22Rv1 (cell line): Measurements from ENCODE around the gene PC.

ENCODE experiments used
- ZFX ChIP-seq: fragments of 450-650 bp; IDR thresholded peaks from 2 replicates; pipeline ENCODE4 v1.6.1; 2017; ENCODE audit warnings: antibody characterized with exemption, borderline replicate concordance
- TF ChIP-seq, protein P1 (sequence below): fragments of 450-650 bp; IDR thresholded peaks from 2 replicates; pipeline ENCODE4 v1.5.1; 2017; ENCODE audit warnings: mild to moderate bottlenecking

DNA sequence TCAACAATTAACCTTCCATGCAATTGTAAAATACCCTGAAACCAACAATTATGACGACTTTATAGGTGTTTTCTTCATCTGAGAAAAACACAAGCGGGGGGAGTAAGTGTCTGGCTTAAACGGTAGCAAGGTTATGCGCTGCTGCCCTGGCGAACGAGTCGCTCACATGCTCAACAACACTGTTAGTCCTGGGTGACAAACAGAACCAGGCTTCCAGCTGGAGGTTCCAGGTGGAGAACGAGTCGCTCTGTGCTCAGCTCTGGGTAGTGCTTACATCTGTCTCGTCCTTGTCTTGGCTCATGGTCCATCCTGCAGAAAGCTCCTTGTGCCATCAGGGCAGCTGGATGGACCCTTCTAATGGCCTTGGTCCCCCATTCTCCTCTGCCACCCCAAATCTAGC lies 48.2 kb downstream of the PC start:
- TF ChIP-seq, protein P1, sequence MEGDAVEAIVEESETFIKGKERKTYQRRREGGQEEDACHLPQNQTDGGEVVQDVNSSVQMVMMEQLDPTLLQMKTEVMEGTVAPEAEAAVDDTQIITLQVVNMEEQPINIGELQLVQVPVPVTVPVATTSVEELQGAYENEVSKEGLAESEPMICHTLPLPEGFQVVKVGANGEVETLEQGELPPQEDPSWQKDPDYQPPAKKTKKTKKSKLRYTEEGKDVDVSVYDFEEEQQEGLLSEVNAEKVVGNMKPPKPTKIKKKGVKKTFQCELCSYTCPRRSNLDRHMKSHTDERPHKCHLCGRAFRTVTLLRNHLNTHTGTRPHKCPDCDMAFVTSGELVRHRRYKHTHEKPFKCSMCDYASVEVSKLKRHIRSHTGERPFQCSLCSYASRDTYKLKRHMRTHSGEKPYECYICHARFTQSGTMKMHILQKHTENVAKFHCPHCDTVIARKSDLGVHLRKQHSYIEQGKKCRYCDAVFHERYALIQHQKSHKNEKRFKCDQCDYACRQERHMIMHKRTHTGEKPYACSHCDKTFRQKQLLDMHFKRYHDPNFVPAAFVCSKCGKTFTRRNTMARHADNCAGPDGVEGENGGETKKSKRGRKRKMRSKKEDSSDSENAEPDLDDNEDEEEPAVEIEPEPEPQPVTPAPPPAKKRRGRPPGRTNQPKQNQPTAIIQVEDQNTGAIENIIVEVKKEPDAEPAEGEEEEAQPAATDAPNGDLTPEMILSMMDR = no peak
- TF ChIP-seq ZFX = no peak
